ENCODE data around the gene SEPTIN5.
"Not testable (repeated sequence)": the region's sequence is repeated elsewhere in the genome, so short reads cannot be mapped to it uniquely, and the experiment has no call there.

The SEPTIN5 gene

GRCh38 chr22:19680911-19681862 lies 33.1 kb upstream of the SEPTIN5 start:
- no peak for DNase-seq

- no peak for DNase-seq
These were observed 32.4 kb upstream of the SEPTIN5 start for GRCh38 chr22:19681863-19682245.

GRCh38 chr22:19686946-19687345 lies 27.4 kb upstream of the SEPTIN5 start:
- DNase-seq: no peak

GRCh38 chr22:19687561-19688300 lies 26.6 kb upstream of the SEPTIN5 start:
- no peak for DNase-seq

- no peak for DNase-seq
These were observed 25.7 kb upstream of the SEPTIN5 start for GRCh38 chr22:19688301-19689290.

GRCh38 chr22:19689408-19689807 lies 24.9 kb upstream of the SEPTIN5 start:
- no peak for DNase-seq

- DNase-seq: no peak
These were observed 23.1 kb upstream of the SEPTIN5 start for GRCh38 chr22:19691007-19691720.

GRCh38 chr22:19691721-19692341 lies 22.5 kb upstream of the SEPTIN5 start:
- peak; percentile 44 for DNase-seq

- DNase-seq: no peak
These were observed 20.7 kb upstream of the SEPTIN5 start for GRCh38 chr22:19693581-19693980.

GRCh38 chr22:19693981-19694670 lies 20.2 kb upstream of the SEPTIN5 start:
- DNase-seq: no peak

GRCh38 chr22:19694696-19695095 lies 19.6 kb upstream of the SEPTIN5 start:
- DNase-seq: no peak

GRCh38 chr22:19696504-19697276 lies 17.6 kb upstream of the SEPTIN5 start:
- no peak for DNase-seq

- DNase-seq: not testable (repeated sequence)
These were observed 16.4 kb upstream of the SEPTIN5 start for GRCh38 chr22:19697871-19698270.

- no peak for DNase-seq
These were observed 13.4 kb upstream of the SEPTIN5 start for GRCh38 chr22:19700790-19701419.

GRCh38 chr22:19701420-19702145 lies 12.7 kb upstream of the SEPTIN5 start:
- DNase-seq: no peak

- no peak for DNase-seq
These were observed 10.4 kb upstream of the SEPTIN5 start for GRCh38 chr22:19703869-19704268.

- DNase-seq: no peak
These were observed 9.8 kb upstream of the SEPTIN5 start for GRCh38 chr22:19704355-19705015.
